Measurements from ENCODE around the gene BMPR1B. TPM values are rescaled to one million over a fixed set of nuclear protein-coding genes. Genes with fewer than 3 reads are reported as not detected.

The BMPR1B gene
- total and polyA plus RNA-seq, 9 of the 15 experiments (the other 6 are each of a cell fraction or from before 2014, with no cell fraction given), result 0.01 TPM; not detected in 8

- no peak for FAIRE-seq
- in situ Hi-C loops (cut with MboI), result loop anchor here (25.0 kb wide), 1 partner anchor 481 kb away; no protein-coding TSS in a partner anchor
- TF ChIP-seq POLR2B (IDR thresholded peaks at IDR 0.05; ENCODE audit: low read depth, partially characterized antibody) (no peak), ZNF239 (CRISPR knock-in tag; IDR thresholded peaks at IDR 0.05) (no peak), ZNF24 (IDR thresholded peaks at IDR 0.05) (no peak), TAF9B (IDR thresholded peaks at IDR 0.05; ENCODE audit: partially characterized antibody) (no peak), WHSC1 (IDR thresholded peaks at IDR 0.05; ENCODE audit: low read length) (no peak), SPI1 (IDR thresholded peaks at IDR 0.05; ENCODE audit: borderline replicate concordance, low read depth, low read length) (no peak), ZNF431 (CRISPR knock-in tag; IDR thresholded peaks at IDR 0.05) (no peak), ZNF282 (CRISPR knock-in tag; IDR thresholded peaks at IDR 0.05) (no peak)
Observed at GRCh38 chr4:95118497-95118896, 360.7 kb downstream of the BMPR1B start.

More at GRCh38 chr4:95118497-95118896, 360.7 kb downstream of the BMPR1B start:
- Histone ChIP-seq H4K20me1 (replicated peaks; ENCODE audit: control insufficient read depth, insufficient read depth, low read length) (no peaks in the 10 kb centered on the region), H3K4me3 (no peak overlapping the region), H3K9me1 (ENCODE audit: control insufficient read depth, insufficient read depth, low read length) (no peaks in the 10 kb centered on the region), H3K79me2 (ENCODE audit: control insufficient read depth, insufficient read depth, low read length) (no peaks in the 10 kb centered on the region), H2AFZ (ENCODE audit: low read depth, low read length) (no peak overlapping the region), H3K4me2 (ENCODE audit: insufficient read depth, low read length) (no peak overlapping the region), H3K27me3 (ENCODE audit: control insufficient read depth in 2 of 2, insufficient read depth in 2 of 2, low read length in 2 of 2) (no peaks in the 10 kb centered on the region), H3K36me3 (ENCODE audit: control insufficient read depth, insufficient read depth, low read length) (no peaks in the 10 kb centered on the region), H3K4me1 (replicated peaks in 1 of 2; ENCODE audit: control insufficient read depth in 2 of 2, insufficient read depth in 2 of 2, low read length in 2 of 2) (no peaks in the 10 kb centered on the region), H3K9ac (ENCODE audit: insufficient read depth in 1 of 2, low read depth in 2 of 2, low read length in 2 of 2) (no peak overlapping the region), H3K9me3 (replicated peaks; ENCODE audit: control insufficient read depth, insufficient read depth, low read depth, low read length) (no peaks in the 10 kb centered on the region), H3K27ac (ENCODE audit: extremely low read depth, low read depth, low read length) (no peak overlapping the region)
- ChIA-PET POLR2A (interaction anchor here (0.6 kb wide), 2 partner anchors 39 to 425 kb away, joined by 3 read pairs; no protein-coding TSS in a partner anchor), CTCF (ENCODE audit: low intra/inter-chr PET ratio) (no interaction called here)
- 1% methylated on average over 6 of the region's 6 CpGs for WGBS (ENCODE audit: insufficient coverage, low coverage, missing lambda C conversion rate)
- no peak for ATAC-seq
- no TSS peak for BruUV-seq (replicated peaks)
- no peak for DNase-seq (ENCODE audit: extremely low read depth in 1 of 4, low spot score in 3 of 4)
- intact Hi-C loops (cut with micrococcal nuclease), result no loop called here
